SK-N-DZ (cell line): ENCODE measurements around the gene CD300E.
"Not testable (repeated sequence)": the region's sequence is repeated elsewhere in the genome, so short reads cannot be mapped to it uniquely, and the experiment has no call there.

Experiments used
- DNase-seq: peaks from one replicate; pipeline ENCODE4 v3.0.0-alpha.2; 2015; ENCODE audit warnings: low spot score

The CD300E gene

GRCh38 chr17:74599023-74599399 lies 24.5 kb downstream of the CD300E start:
- no peak for DNase-seq

- no peak for DNase-seq
Observed at GRCh38 chr17:74598346-74599022, 25.1 kb downstream of the CD300E start.

GRCh38 chr17:74597069-74597790 lies 26.3 kb downstream of the CD300E start:
- DNase-seq: no peak

- DNase-seq: no peak
Observed at GRCh38 chr17:74595037-74595750, 28.3 kb downstream of the CD300E start.

- DNase-seq: no peak
Observed at GRCh38 chr17:74592087-74592990, 31.2 kb downstream of the CD300E start, which contains the start of gene CD300LD. TSS of gene CD300LD (minus strand) at chr17:74592283. CDS start at chr17:74592202, 81 bp downstream.

GRCh38 chr17:74591503-74591902 lies 32.0 kb downstream of the CD300E start:
- DNase-seq: no peak

GRCh38 chr17:74585711-74586110 lies 37.8 kb downstream of the CD300E start:
- DNase-seq: no peak

GRCh38 chr17:74584292-74585060 lies 39.1 kb downstream of the CD300E start:
- DNase-seq: no peak

- no peak for DNase-seq
Observed at GRCh38 chr17:74582633-74583032, 40.9 kb downstream of the CD300E start.

GRCh38 chr17:74579900-74580299 lies 43.6 kb downstream of the CD300E start:
- DNase-seq: no peak

- DNase-seq: no peak
Observed at GRCh38 chr17:74578979-74579378, 44.6 kb downstream of the CD300E start.

GRCh38 chr17:74574489-74575142 lies 48.9 kb downstream of the CD300E start:
- DNase-seq: no peak

GRCh38 chr17:74573635-74574034 lies 49.9 kb downstream of the CD300E start:
- DNase-seq: not testable (repeated sequence)

- no peak for DNase-seq
Observed at GRCh38 chr17:74573169-74573568, 50.4 kb downstream of the CD300E start.

GRCh38 chr17:74571621-74572270 lies 51.8 kb downstream of the CD300E start:
- DNase-seq: no peak

GRCh38 chr17:74569020-74570003 lies 54.2 kb downstream of the CD300E start:
- no peak for DNase-seq

- DNase-seq: no peak
Observed at GRCh38 chr17:74568106-74568873, 55.2 kb downstream of the CD300E start.

GRCh38 chr17:74567397-74567796 lies 56.1 kb downstream of the CD300E start, which contains the start of gene CD300H:
TSS of gene CD300H (minus strand) at chr17:74567509.
- DNase-seq: no peak
